Lung (tissue), 12 donors: ENCODE measurements around the gene SLC6A2. TPM values are rescaled to one million over a fixed set of nuclear protein-coding genes. Genes with fewer than 3 reads are reported as not detected.

Experiments used
- ATAC-seq: fragments of 200-7000 bp; cut with Tn5 transposase; one replicate; pipeline ENCODE4 v1.9.1; 2020; ENCODE audit warnings: moderate number of reproducible peaks; ENCODE audit not compliant: insufficient read depth, low FRiP score
- DNase-seq, 3 donors: peaks; one replicate each; pipeline ENCODE4 v3.0.0-alpha.2; 2013 to 2017
- H3K27ac ChIP-seq, 2 donors: one replicate each; pipeline ENCODE4 v1.5.1; 2013; ENCODE audit warnings: mild to moderate bottlenecking in 2 of 2, moderate library complexity in 2 of 2, control low read depth in 1 of 2, inconsistent platforms in 1 of 2, low read depth in 1 of 2, low read length in 1 of 2
- H3K27me3 ChIP-seq, 3 donors: one replicate each; pipeline ENCODE4 v1.5.1; 2013; ENCODE audit warnings: low read length in 2 of 3; ENCODE audit not compliant: control insufficient read depth in 3 of 3, insufficient read depth in 3 of 3
- H3K36me3 ChIP-seq, 4 donors: one replicate each; pipeline ENCODE4 v1.5.1; 2013; ENCODE audit warnings: low read length in 4 of 4, mild to moderate bottlenecking in 1 of 4, moderate library complexity in 1 of 4; ENCODE audit not compliant: control insufficient read depth in 4 of 4, insufficient read depth in 4 of 4
- H3K4me1 ChIP-seq, 5 donors: one replicate each; pipeline ENCODE4 v1.5.1; 2013; ENCODE audit warnings: low read length in 5 of 5, mild to moderate bottlenecking in 2 of 5, moderate library complexity in 1 of 5; ENCODE audit not compliant: control insufficient read depth in 5 of 5, insufficient read depth in 5 of 5
- H3K4me3 ChIP-seq: one replicate; pipeline ENCODE4 v1.5.1; 2013; ENCODE audit warnings: mild to moderate bottlenecking, control low read depth, moderate library complexity
- H3K9ac ChIP-seq, 2 donors: one replicate each; pipeline ENCODE4 v1.5.1; 2013; ENCODE audit warnings: low read length in 2 of 2, control low read depth in 1 of 2; ENCODE audit not compliant: insufficient read depth in 1 of 2
- H3K9me3 ChIP-seq, 4 donors: one replicate each; pipeline ENCODE4 v1.5.1; 2013; ENCODE audit warnings: low read length in 3 of 4, mild to moderate bottlenecking in 1 of 4, moderate library complexity in 1 of 4; ENCODE audit not compliant: control insufficient read depth in 4 of 4, insufficient read depth in 3 of 4
- WGBS, 2 donors: extraction: QIAGEN DNeasy Blood & Tissue Kit; methylation state at CpG; one replicate each; pipeline ENCODE4 v1.1.7; 2013; 5-methylcytosine and 5-hydroxymethylcytosine counted together
- polyA plus RNA-seq, 2 donors: library from polyadenylated mRNA; stranded (reverse); fragments of 200-250 nt; gene quantifications; one replicate each; pipeline ENCODE4 v1.2.1, GENCODE V29; 2013
- total RNA-seq, 2 donors: library from RNA; depleted of rRNA in 1 of 2; stranded (reverse); fragments of >200 nt in 1 of 2; gene quantifications; one replicate each; pipeline ENCODE4 v1.2.1, GENCODE V29; 2014 to 2021
- TF ChIP-seq, protein P1 (sequence below): IDR thresholded peaks from 2 replicates; pipeline ENCODE4 v1.5.1; 2012; ENCODE audit warnings: mild to moderate bottlenecking; ENCODE audit errors: control extremely low read depth, extremely low read depth
- donor health status: control.
- donor health status: control.
- donor health status: Bipolar disorder and iron deficiency.
- donor health status: healthy.
- donor health status: DM: yes; HTN: yes; CAD: no.

Gene SLC6A2
- total and polyA plus RNA-seq, 4 donors: 0.02 to 0.26 TPM; not detected in 2

- WGBS, 2 donors: 77 to 90% methylated on average over 7 of the region's 7 CpGs
- Histone ChIP-seq H3K27me3 (no peaks in the 10 kb centered on the region), H3K9ac (no peak overlapping the region), H3K4me3 (no peak overlapping the region), H3K4me1 (no peaks in the 10 kb centered on the region), H3K27ac (no peak overlapping the region), H3K9me3 (no peaks in the 10 kb centered on the region), H3K36me3 (no peaks in the 10 kb centered on the region)
- DNase-seq (no peak), ATAC-seq (no peak)
- TF ChIP-seq, protein P1, sequence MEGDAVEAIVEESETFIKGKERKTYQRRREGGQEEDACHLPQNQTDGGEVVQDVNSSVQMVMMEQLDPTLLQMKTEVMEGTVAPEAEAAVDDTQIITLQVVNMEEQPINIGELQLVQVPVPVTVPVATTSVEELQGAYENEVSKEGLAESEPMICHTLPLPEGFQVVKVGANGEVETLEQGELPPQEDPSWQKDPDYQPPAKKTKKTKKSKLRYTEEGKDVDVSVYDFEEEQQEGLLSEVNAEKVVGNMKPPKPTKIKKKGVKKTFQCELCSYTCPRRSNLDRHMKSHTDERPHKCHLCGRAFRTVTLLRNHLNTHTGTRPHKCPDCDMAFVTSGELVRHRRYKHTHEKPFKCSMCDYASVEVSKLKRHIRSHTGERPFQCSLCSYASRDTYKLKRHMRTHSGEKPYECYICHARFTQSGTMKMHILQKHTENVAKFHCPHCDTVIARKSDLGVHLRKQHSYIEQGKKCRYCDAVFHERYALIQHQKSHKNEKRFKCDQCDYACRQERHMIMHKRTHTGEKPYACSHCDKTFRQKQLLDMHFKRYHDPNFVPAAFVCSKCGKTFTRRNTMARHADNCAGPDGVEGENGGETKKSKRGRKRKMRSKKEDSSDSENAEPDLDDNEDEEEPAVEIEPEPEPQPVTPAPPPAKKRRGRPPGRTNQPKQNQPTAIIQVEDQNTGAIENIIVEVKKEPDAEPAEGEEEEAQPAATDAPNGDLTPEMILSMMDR: no peak
Observed at GRCh38 chr16:55678161-55678821, 22.5 kb downstream of the SLC6A2 start.

DNA sequence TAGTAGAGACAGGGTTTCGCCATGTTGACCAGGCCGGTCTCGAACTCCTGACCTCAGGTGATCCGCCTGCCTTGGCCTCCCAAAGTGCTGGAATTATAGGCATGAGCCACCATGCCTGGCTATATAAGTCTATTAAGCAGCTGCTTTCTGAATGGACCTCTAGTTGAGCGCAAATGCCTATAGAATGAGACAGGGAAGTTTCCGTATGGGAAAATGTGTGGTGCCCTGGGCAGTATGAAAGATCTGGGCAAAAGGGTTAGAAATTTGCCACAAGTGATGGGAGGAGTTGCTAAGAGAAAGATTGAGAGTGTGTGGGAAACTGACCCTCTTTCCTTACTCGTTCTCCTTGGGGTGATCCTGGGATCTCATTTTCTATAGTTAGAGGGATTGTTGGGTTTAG lies 26.3 kb downstream of the SLC6A2 start:
- Histone ChIP-seq H3K27ac (no peak overlapping the region), H3K4me3 (no peak overlapping the region), H3K27me3 (peaks cover 0 to 3% (median 0%) of the 10 kb centered on the region in 3 donors), H3K9me3 (peaks cover 0 to 10% (median 1%) of the 10 kb centered on the region in 4 donors), H3K36me3 (no peaks in the 10 kb centered on the region), H3K4me1 (no peaks in the 10 kb centered on the region), H3K9ac (no peak overlapping the region)
- no peak for ATAC-seq
- WGBS, 2 donors: 93 to 94% methylated on average over 7 of the region's 7 CpGs
- TF ChIP-seq, protein P1: no peak
- DNase-seq: no peak

DNA sequence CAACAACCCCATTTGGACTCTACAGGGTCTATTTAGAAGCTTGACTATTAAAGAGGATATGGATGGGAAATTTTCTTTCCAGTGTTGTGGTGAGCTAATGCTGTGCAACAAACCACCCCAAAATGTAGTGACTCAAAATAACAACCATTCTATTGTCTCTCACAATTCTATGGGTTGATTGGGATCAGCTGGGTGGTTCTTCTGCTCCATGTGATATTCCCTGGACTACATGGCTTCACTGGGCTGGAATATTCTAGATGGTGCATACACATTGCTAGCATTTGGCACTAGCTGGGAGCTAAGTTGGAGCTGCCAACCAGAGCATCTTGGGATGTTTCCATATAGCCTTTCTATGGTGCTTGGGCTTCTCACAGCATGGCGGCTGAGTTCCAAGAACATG lies 30.2 kb downstream of the SLC6A2 start:
- Histone ChIP-seq H3K4me3 (no peak overlapping the region), H3K9me3 (peaks cover 0 to 10% (median 1%) of the 10 kb centered on the region in 4 donors), H3K4me1 (no peaks in the 10 kb centered on the region), H3K9ac (no peak overlapping the region), H3K36me3 (no peaks in the 10 kb centered on the region), H3K27me3 (peaks cover 0 to 9% (median 3%) of the 10 kb centered on the region in 3 donors), H3K27ac (no peak overlapping the region)
- DNase-seq: no peak
- whole genome bisulfite sequencing, 2 donors: 96 to 100% methylated on average over 1 of the region's 1 CpG
- no peak for ATAC-seq
- TF ChIP-seq, protein P1: no peak

- Histone ChIP-seq H3K4me1 (no peaks in the 10 kb centered on the region), H3K9ac (no peak overlapping the region), H3K36me3 (no peaks in the 10 kb centered on the region), H3K27ac (no peak overlapping the region), H3K4me3 (no peak overlapping the region), H3K27me3 (peaks cover 0 to 9% (median 3%) of the 10 kb centered on the region in 3 donors), H3K9me3 (peaks cover 0 to 10% (median 1%) of the 10 kb centered on the region in 4 donors)
- ATAC-seq: no peak
- TF ChIP-seq, protein P1: no peak
- WGBS, 2 donors: 92 to 94% methylated on average over 1 of the region's 1 CpG
- no peak for DNase-seq
Observed at GRCh38 chr16:55686671-55687070, 30.9 kb downstream of the SLC6A2 start.
